ENCODE measurements around the gene GRIN2B.

DNA sequence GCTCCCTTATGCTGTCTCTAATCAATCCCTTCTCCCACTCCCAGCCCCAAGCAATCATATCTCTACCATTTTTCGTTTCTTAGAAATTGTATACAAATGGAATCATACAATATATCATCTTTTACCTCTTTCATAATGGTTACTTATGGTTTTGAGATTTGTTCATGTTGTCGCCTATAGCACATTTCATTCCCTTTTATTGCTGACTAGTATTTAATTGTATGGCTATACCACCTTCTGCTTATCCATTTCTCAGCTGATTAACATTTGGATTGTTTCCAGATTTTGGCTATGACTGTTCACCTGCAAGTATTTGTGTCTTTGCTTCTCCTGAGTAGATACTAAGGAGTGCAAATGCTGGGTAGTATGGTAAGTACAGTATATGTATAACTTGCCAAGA, 36.7 kb upstream of the GRIN2B start:
- TF ChIP-seq, protein P1, sequence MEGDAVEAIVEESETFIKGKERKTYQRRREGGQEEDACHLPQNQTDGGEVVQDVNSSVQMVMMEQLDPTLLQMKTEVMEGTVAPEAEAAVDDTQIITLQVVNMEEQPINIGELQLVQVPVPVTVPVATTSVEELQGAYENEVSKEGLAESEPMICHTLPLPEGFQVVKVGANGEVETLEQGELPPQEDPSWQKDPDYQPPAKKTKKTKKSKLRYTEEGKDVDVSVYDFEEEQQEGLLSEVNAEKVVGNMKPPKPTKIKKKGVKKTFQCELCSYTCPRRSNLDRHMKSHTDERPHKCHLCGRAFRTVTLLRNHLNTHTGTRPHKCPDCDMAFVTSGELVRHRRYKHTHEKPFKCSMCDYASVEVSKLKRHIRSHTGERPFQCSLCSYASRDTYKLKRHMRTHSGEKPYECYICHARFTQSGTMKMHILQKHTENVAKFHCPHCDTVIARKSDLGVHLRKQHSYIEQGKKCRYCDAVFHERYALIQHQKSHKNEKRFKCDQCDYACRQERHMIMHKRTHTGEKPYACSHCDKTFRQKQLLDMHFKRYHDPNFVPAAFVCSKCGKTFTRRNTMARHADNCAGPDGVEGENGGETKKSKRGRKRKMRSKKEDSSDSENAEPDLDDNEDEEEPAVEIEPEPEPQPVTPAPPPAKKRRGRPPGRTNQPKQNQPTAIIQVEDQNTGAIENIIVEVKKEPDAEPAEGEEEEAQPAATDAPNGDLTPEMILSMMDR (IDR thresholded peaks at IDR 0.05 in 2 of 3, conservative IDR thresholded peaks at IDR 0.05 in 1 of 3; ENCODE audit: control insufficient read depth in 2 of 3, extremely low read depth in 1 of 3, insufficient read depth in 1 of 3, low read depth in 3 of 3, low read length in 3 of 3) = no peak
- no peak for TF ChIP-seq MXI1 (IDR thresholded peaks at IDR 0.05; ENCODE audit: low read depth, low read length)
- no peak for TF ChIP-seq SRF (IDR thresholded peaks at IDR 0.05; ENCODE audit: low read depth in 2 of 2, low read length in 2 of 2)
- TF ChIP-seq JUNB (IDR thresholded peaks at IDR 0.05) = no peak
- no peak for TF ChIP-seq CBFB (IDR thresholded peaks at IDR 0.05; ENCODE audit: low read depth)
- TF ChIP-seq, protein P2, sequence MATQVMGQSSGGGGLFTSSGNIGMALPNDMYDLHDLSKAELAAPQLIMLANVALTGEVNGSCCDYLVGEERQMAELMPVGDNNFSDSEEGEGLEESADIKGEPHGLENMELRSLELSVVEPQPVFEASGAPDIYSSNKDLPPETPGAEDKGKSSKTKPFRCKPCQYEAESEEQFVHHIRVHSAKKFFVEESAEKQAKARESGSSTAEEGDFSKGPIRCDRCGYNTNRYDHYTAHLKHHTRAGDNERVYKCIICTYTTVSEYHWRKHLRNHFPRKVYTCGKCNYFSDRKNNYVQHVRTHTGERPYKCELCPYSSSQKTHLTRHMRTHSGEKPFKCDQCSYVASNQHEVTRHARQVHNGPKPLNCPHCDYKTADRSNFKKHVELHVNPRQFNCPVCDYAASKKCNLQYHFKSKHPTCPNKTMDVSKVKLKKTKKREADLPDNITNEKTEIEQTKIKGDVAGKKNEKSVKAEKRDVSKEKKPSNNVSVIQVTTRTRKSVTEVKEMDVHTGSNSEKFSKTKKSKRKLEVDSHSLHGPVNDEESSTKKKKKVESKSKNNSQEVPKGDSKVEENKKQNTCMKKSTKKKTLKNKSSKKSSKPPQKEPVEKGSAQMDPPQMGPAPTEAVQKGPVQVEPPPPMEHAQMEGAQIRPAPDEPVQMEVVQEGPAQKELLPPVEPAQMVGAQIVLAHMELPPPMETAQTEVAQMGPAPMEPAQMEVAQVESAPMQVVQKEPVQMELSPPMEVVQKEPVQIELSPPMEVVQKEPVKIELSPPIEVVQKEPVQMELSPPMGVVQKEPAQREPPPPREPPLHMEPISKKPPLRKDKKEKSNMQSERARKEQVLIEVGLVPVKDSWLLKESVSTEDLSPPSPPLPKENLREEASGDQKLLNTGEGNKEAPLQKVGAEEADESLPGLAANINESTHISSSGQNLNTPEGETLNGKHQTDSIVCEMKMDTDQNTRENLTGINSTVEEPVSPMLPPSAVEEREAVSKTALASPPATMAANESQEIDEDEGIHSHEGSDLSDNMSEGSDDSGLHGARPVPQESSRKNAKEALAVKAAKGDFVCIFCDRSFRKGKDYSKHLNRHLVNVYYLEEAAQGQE (IDR thresholded peaks at IDR 0.05; ENCODE audit: low read depth, low read length) = no peak
